Measurements from ENCODE around the gene POTEH. TPM values are rescaled to one million over a fixed set of nuclear protein-coding genes. Genes with fewer than 3 reads are reported as not detected.
"Not testable (repeated sequence)": the region's sequence is repeated elsewhere in the genome, so short reads cannot be mapped to it uniquely, and the experiment has no call there.

POTEH gene
- not detected for polyA plus RNA-seq (ENCODE audit: insufficient read length in 4 of 4)

GRCh38 chr22:15689749-15690125 is at the start of gene POTEH:
Gene POTEH (plus strand): TSS chr22:15690026. CDS start chr22:15690078, 52 bp downstream.
- DNase-seq (ENCODE audit: low read depth in 4 of 4, low spot score in 3 of 4): not testable (repeated sequence)

- DNase-seq (ENCODE audit: low read depth in 4 of 4, low spot score in 3 of 4): not testable (repeated sequence)
Observed at GRCh38 chr22:15642288-15642861, 47.5 kb upstream of the POTEH start.

- DNase-seq (ENCODE audit: low read depth in 4 of 4, low spot score in 3 of 4): not testable (repeated sequence)
Observed at GRCh38 chr22:15651954-15652353, 37.9 kb upstream of the POTEH start.

GRCh38 chr22:15652738-15653137 is 37.1 kb upstream of the POTEH start:
- DNase-seq (ENCODE audit: low read depth in 4 of 4, low spot score in 3 of 4): not testable (repeated sequence)

- not testable (repeated sequence) for DNase-seq (ENCODE audit: low read depth in 4 of 4, low spot score in 3 of 4)
Observed at GRCh38 chr22:15653241-15653640, 36.6 kb upstream of the POTEH start.

GRCh38 chr22:15661102-15661501 is 28.7 kb upstream of the POTEH start:
- DNase-seq (ENCODE audit: low read depth in 4 of 4, low spot score in 3 of 4): not testable (repeated sequence)

- DNase-seq (ENCODE audit: low read depth in 4 of 4, low spot score in 3 of 4): not testable (repeated sequence)
Observed at GRCh38 chr22:15664682-15665081, 25.1 kb upstream of the POTEH start.

- not testable (repeated sequence) for DNase-seq (ENCODE audit: low read depth in 4 of 4, low spot score in 3 of 4)
Observed at GRCh38 chr22:15665478-15665877, 24.3 kb upstream of the POTEH start.

GRCh38 chr22:15669430-15669829 is 20.4 kb upstream of the POTEH start:
- not testable (repeated sequence) for DNase-seq (ENCODE audit: low read depth in 4 of 4, low spot score in 3 of 4)

- DNase-seq (ENCODE audit: low read depth in 4 of 4, low spot score in 3 of 4): not testable (repeated sequence)
Observed at GRCh38 chr22:15679702-15680101, 10.1 kb upstream of the POTEH start.

GRCh38 chr22:15684115-15684514 is 5.7 kb upstream of the POTEH start:
- DNase-seq (ENCODE audit: low read depth in 4 of 4, low spot score in 3 of 4): not testable (repeated sequence)

GRCh38 chr22:15684695-15685094 is 5.1 kb upstream of the POTEH start:
- DNase-seq (ENCODE audit: low read depth in 4 of 4, low spot score in 3 of 4): not testable (repeated sequence)

- DNase-seq (ENCODE audit: low read depth in 4 of 4, low spot score in 3 of 4): not testable (repeated sequence)
Observed at GRCh38 chr22:15685641-15686040, 4.2 kb upstream of the POTEH start.

- DNase-seq (ENCODE audit: low read depth in 4 of 4, low spot score in 3 of 4): not testable (repeated sequence)
Observed at GRCh38 chr22:15687086-15687485, 2.7 kb upstream of the POTEH start.

GRCh38 chr22:15687676-15688075 is 2.1 kb upstream of the POTEH start:
- DNase-seq (ENCODE audit: low read depth in 4 of 4, low spot score in 3 of 4): not testable (repeated sequence)

GRCh38 chr22:15688090-15688489 is 1.7 kb upstream of the POTEH start:
- DNase-seq (ENCODE audit: low read depth in 4 of 4, low spot score in 3 of 4): not testable (repeated sequence)

- DNase-seq (ENCODE audit: low read depth in 4 of 4, low spot score in 3 of 4): not testable (repeated sequence)
Observed at GRCh38 chr22:15689012-15689748, 646 bp upstream of the POTEH start.

- not testable (repeated sequence) for DNase-seq (ENCODE audit: low read depth in 4 of 4, low spot score in 3 of 4)
Observed at GRCh38 chr22:15713600-15713999, 23.8 kb downstream of the POTEH start.

- not testable (repeated sequence) for DNase-seq (ENCODE audit: low read depth in 4 of 4, low spot score in 3 of 4)
Observed at GRCh38 chr22:15714125-15714524, 24.3 kb downstream of the POTEH start.

- not testable (repeated sequence) for DNase-seq (ENCODE audit: low read depth in 4 of 4, low spot score in 3 of 4)
Observed at GRCh38 chr22:15721884-15722283, 32.1 kb downstream of the POTEH start.

GRCh38 chr22:15729209-15729917 is 39.5 kb downstream of the POTEH start:
- not testable (repeated sequence) for DNase-seq (ENCODE audit: low read depth in 4 of 4, low spot score in 3 of 4)

All from right renal pelvis (tissue), 4 donors.